AML-193 (cell line): ENCODE measurements around the gene MRPS7.

Experiments used
- DNase-seq, 2 experiments: peaks; one replicate each; lab custom pipeline; 2025; lab: John Stamatoyannopoulos, UW

The MRPS7 gene

DNA sequence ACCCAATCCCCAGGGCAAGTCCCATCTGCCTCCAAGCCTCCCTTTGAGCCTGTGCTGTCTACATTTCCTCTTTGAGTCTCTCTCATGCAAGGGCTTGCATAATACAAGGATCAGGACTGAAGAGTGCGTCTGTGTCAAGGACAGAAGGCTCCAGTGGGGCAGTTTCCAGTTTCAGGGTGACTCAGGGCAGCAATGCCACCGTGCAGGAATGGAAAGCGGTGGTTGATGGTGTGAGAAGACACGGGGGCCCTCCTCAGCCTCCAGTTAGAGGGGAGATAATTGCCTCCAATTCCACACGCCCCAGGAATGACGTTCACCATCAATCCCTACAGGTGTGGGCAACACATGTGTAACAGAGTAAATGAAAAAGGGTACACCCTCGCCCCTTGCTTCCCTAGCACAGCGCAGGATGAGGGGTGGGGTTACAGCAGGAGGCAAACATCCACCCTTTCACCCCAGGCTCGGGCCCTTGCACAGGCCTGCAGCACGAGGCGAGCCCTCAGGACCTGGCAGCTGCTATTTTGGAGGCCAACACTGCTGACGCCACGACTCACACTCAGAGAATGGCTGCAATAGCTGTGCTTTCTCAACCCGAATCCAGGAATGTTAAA, 52.4 kb downstream of the MRPS7 start:
- DNase-seq = peak; percentile 94

GRCh38 chr17:75315541-75316243, 54.0 kb downstream of the MRPS7 start:
- DNase-seq = no peak
